ENCODE results near the gene CXorf49.

The CXorf49 gene

DNA sequence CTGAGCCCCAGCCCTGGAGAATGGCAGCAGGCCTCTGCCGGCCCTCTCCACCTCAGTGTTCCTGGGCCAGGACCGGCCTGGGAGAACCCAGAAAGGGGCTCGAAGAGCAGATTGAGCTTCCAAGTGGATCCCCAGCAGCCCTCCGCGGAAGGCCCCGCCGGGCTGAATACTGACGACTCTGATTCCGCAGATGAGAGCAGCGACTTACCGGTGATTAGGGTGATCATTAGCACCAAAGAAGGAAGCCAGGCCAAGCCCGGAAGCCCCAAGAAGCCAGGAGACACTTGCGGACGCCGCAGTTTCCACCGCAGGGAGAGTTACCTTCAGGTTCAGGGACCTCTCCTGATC, 49.9 kb downstream of the CXorf49 start:
- no peaks in the 10 kb centered on the region for H3K9me3 Mint-ChIP-seq
- peaks cover 9% of the 10 kb centered on the region for H3K4me1 Mint-ChIP-seq
- H3K4me3 Mint-ChIP-seq, result no peak overlapping the region
- no peaks in the 10 kb centered on the region for H3K27me3 Mint-ChIP-seq
- DNase-seq (ENCODE audit: low spot score in 2 of 2) (no peak), ATAC-seq (replicated peaks; ENCODE audit: extremely low read depth, poor library complexity, severe bottlenecking) (no peak)
- H3K27ac Mint-ChIP-seq (ENCODE audit: low read depth), result no peak overlapping the region
- H3K36me3 Mint-ChIP-seq (ENCODE audit: insufficient read depth), result peaks cover 1% of the 10 kb centered on the region

DNA sequence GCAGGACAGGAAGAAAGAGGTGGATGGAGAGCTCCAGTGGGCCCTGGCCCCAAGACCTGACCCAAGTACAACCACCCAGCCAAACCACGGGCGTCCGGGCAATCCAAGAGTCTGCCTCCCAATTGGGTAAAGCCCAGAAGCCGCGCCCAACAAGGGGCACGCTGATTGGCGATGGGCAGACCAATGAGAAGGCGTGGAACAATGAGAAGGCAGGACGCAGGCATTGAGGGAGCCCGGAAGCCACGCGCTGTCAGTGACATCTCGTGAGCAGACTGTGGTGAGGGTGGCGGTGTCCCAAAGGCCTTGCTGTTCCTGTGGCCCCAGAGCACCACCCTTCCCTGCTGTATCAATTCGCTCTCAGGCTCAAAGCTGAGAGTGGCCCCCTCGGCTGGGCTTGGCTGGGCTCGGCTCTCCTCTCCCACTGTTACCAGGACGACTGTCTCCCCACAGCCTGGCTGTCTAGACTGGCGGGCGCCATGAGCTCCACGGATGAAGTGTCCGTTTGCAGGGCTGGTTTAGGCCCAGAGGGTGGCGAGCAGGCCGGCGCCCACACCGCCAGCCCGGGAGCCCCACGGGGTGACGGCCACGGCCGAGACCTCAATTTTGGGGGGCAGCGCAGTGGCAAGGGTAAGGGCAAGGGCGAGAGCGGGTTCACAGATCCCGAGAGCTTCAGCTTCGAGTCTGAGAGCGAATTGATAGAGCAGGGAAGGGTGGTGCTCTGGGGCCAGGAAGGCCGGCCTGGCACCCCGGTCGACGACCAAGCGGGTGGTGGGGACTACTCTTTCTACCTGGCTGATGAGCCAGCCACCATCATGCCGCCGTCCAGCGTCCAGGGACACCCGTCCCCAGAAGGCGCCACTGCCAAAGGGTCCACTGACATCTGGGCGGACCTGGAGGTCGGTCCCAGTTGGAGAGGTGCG, 50.5 kb downstream of the CXorf49 start, which contains the start of gene LOC101059915:
Gene LOC101059915 (plus strand): TSS at position 219 of the 920 bp plus-strand sequence.
- H3K27me3 Mint-ChIP-seq, result no peaks in the 10 kb centered on the region
- peaks cover 1% of the 10 kb centered on the region for H3K36me3 Mint-ChIP-seq (ENCODE audit: insufficient read depth)
- H3K4me3 Mint-ChIP-seq, result no peak within 1 kb of the TSS
- no peaks in the 10 kb centered on the region for H3K9me3 Mint-ChIP-seq
- H3K4me1 Mint-ChIP-seq, result peaks cover 15% of the 10 kb centered on the region
- ATAC-seq (replicated peaks; ENCODE audit: extremely low read depth, poor library complexity, severe bottlenecking) (no peak), DNase-seq (ENCODE audit: low spot score in 2 of 2) (no peak)
- no peak within 1 kb of the TSS for H3K27ac Mint-ChIP-seq (ENCODE audit: low read depth)

DNA sequence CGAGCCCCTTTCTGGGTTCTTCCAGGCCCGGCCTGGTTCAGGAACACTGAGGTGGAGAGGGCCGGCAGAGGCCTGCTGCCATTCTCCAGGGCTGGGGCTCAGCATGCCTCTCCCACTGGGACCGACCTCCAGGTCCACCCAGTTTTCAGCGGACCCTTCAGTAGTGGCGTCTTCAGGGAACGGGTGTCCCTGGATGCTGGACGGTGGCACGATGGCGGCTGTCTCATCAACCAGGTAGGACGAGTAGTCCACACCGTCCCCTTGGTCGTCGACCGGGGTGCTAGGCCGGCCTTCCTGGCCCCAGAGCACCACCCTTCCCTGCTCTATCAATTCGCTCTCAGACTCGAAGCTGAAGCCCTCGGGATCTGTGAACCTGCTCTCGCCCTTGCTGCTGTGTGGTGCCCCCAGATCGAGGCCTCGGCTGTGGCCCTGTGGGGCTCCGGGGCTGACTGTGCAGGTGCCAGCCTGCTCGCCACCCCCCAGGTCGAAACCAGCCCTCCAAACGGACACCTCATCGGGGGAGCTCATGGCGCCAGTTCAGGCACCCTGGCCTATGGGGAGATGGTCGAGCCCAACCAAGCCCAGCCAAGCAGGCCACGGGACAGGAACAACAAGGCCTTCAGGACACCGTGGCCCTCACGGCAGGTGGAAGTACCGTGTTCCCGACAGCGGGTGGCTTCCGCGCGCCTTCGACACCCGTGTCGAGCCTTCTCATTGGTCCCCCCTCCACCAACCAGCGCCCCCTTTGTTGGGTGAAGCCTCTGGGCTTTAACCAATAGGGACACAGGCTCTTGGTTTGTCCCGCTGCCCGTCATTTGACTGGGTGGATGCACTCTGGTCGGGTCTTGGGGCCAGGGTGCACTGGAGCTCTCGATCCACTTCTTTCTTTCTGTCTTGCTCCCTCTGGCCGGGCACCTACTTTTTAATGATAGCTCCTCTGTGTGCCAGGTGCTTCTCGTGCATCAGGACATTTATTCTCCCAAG, 51.6 kb downstream of the CXorf49 start:
- Mint-ChIP-seq H3K4me3 (no peak overlapping the region), H3K27me3 (no peaks in the 10 kb centered on the region), H3K36me3 (ENCODE audit: insufficient read depth) (peaks cover 1% of the 10 kb centered on the region), H3K9me3 (no peaks in the 10 kb centered on the region), H3K27ac (ENCODE audit: low read depth) (no peak overlapping the region), H3K4me1 (peaks cover 14% of the 10 kb centered on the region)
- no peak for DNase-seq (ENCODE audit: low spot score in 2 of 2)
- no peak for ATAC-seq (replicated peaks; ENCODE audit: extremely low read depth, poor library complexity, severe bottlenecking)

DNA sequence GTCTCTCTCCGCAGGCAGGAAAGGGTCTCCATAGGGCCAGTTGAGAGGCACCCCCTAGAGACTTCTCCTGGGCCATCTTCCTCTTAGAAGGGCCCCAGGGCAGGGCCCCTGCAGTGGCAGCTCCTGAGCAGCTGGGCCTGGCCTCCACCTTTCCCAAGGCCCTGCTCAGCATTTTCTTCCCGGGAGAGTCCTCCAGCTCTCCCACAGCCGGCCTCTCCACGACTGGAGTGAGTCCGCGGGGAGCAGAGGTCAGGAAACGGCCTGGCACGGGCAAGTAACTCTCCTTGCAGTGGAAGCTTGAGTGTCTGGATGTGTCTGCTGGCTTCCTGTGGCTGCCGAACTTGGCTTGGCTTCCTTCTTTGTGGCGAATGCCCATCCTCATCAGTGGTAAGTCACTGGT, 52.3 kb downstream of the CXorf49 start:
- H3K36me3 Mint-ChIP-seq (ENCODE audit: insufficient read depth), result peaks cover 1% of the 10 kb centered on the region
- no peaks in the 10 kb centered on the region for H3K9me3 Mint-ChIP-seq
- peaks cover 10% of the 10 kb centered on the region for H3K4me1 Mint-ChIP-seq
- H3K4me3 Mint-ChIP-seq, result no peak overlapping the region
- DNase-seq (ENCODE audit: low spot score in 2 of 2), result no peak
- ATAC-seq (replicated peaks; ENCODE audit: extremely low read depth, poor library complexity, severe bottlenecking), result no peak
- H3K27me3 Mint-ChIP-seq, result no peaks in the 10 kb centered on the region
- H3K27ac Mint-ChIP-seq (ENCODE audit: low read depth), result no peak overlapping the region

DNA sequence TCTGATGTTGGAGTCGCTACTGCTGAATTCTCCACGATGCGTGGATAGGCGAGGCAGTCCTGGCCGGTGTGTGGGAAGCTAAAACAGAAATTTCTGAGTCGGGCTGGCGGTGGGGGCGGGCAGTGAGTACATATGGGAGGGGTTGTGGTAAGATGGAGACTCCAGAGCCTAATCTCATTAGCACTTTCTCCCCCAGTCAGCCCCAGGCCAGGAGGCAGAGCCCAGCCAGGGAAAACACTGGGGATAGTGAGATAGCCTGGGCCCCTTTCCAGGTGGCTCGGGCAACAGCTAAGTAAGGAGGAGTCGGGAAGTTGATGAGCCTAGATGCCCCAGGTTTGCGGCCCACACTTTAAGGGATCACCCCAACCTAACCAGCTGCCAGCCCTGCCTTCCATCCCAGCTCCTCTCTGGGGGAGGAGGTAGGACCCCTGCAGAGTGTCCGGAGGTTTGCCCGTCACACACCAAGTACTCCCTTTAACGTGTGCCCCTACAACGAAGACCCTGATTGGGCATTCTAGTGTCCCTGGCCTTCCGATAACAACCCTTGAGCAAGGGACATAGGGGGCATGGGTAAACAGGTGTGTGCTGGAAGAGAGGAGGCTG, 53.1 kb downstream of the CXorf49 start:
- Mint-ChIP-seq H3K4me3 (no peak overlapping the region), H3K4me1 (peaks cover 10% of the 10 kb centered on the region), H3K27me3 (no peaks in the 10 kb centered on the region), H3K27ac (ENCODE audit: low read depth) (no peak overlapping the region), H3K9me3 (no peaks in the 10 kb centered on the region), H3K36me3 (ENCODE audit: insufficient read depth) (peaks cover 1% of the 10 kb centered on the region)
- ATAC-seq (replicated peaks; ENCODE audit: extremely low read depth, poor library complexity, severe bottlenecking), result no peak
- no peak for DNase-seq (ENCODE audit: low spot score in 2 of 2)
